K562 (cell line): ENCODE measurements around the gene COQ10B. TPM values are rescaled to one million over a fixed set of nuclear protein-coding genes. Genes with fewer than 3 reads are reported as not detected.

Experiments used
- ATAC-seq: fragments of 200-7000 bp; cut with Tn5 transposase; 3 replicates; pipeline ENCODE4 v1.9.1; 2020; ENCODE audit warnings: moderate library complexity
- BruUV-seq: library from RNA; stranded (reverse); fragments of 400-500 nt; replicated peaks from 2 replicates; lab custom pipeline; 2021; lab: Mats Ljungman, UMichigan
- CTCF ChIA-PET: fragments of 300-600 bp; formaldehyde crosslinking; extraction: SDS; loops from one replicate; lab custom pipeline; 2021; ENCODE audit warnings: low intra/inter-chr PET ratio; lab: Yijun Ruan, JAX
- POLR2A ChIA-PET: fragments of 300-600, 350-650 bp; sonication (Branson Sonifier 250); formaldehyde crosslinking; extraction: SDS; loops from one replicate; lab custom pipeline; 2021; ENCODE audit warnings: antibody characterized with exemption, inconsistent platforms; lab: Yijun Ruan, JAX
- DNase-seq, 4 experiments: peaks; one replicate each; pipeline versions ENCODE4 v3.0.0 to v3.0.0-alpha.2; 2011 to 2018; ENCODE audit warnings: low spot score in 3 of 4, mixed read lengths in 3 of 4; ENCODE audit errors: extremely low read depth in 1 of 4
- FAIRE-seq: peaks from 2 replicates; lab custom pipeline; 2011; peaks lifted over from hg19 to GRCh38; lab: Jason Lieb, UNC
- H2AFZ ChIP-seq: 2 replicates; pipeline ENCODE4 v1.6.0; 2011; ENCODE audit warnings: low read depth, low read length, control low read depth, inconsistent platforms
- H3K27ac ChIP-seq: fragments of 200-600 bp; 3 replicates; pipeline ENCODE4 v1.8.0; 2011; ENCODE audit warnings: low read depth, mild to moderate bottlenecking, control low read depth, inconsistent platforms, low read length, moderate library complexity, mixed read lengths; ENCODE audit errors: extremely low read depth
- H3K27me3 ChIP-seq, 2 experiments: fragments of 300-600 bp in 1 of 2; 2 replicates in 1 of 2; 3 replicates in 1 of 2; pipeline versions ENCODE4 v1.6.0 to v1.8.0; 2011; ENCODE audit warnings: inconsistent platforms in 2 of 2, low read length in 2 of 2, mild to moderate bottlenecking in 1 of 2, mixed read lengths in 1 of 2, moderate library complexity in 1 of 2; ENCODE audit not compliant: control insufficient read depth in 2 of 2, insufficient read depth in 2 of 2
- H3K36me3 ChIP-seq: fragments of 300-600 bp; 3 replicates; pipeline ENCODE4 v1.8.0; 2011; ENCODE audit warnings: mild to moderate bottlenecking, low read length, inconsistent platforms; ENCODE audit not compliant: control insufficient read depth, insufficient read depth
- H3K4me1 ChIP-seq, 2 experiments: fragments of 200-600 bp in 1 of 2; replicated peaks in 1 of 2; 2 replicates in 1 of 2; 3 replicates in 1 of 2; pipeline versions ENCODE4 v1.5.1 to v1.8.0; 2011; ENCODE audit warnings: inconsistent platforms in 2 of 2, low read length in 2 of 2, mild to moderate bottlenecking in 1 of 2, mixed read lengths in 1 of 2, moderate library complexity in 1 of 2; ENCODE audit not compliant: control insufficient read depth in 2 of 2, insufficient read depth in 2 of 2
- H3K4me2 ChIP-seq: 2 replicates; pipeline ENCODE4 v1.6.1; 2011; ENCODE audit warnings: low read length, control low read depth, inconsistent platforms, mixed read lengths; ENCODE audit not compliant: insufficient read depth
- H3K4me3 ChIP-seq: fragments of 200-600 bp; sonication (generic), shearing (Covaris generic); 2 replicates; pipeline ENCODE4 v1.5.1; 2016; ENCODE audit warnings: control low read depth, inconsistent platforms
- H3K79me2 ChIP-seq: fragments of 200-600 bp; 3 replicates; pipeline ENCODE4 v1.8.0; 2011; ENCODE audit warnings: low read length, inconsistent platforms; ENCODE audit not compliant: control insufficient read depth, insufficient read depth
- H3K9ac ChIP-seq, 2 experiments: 2 replicates each; pipeline versions ENCODE4 v1.6.0 to v1.6.1; 2011; ENCODE audit warnings: low read depth in 2 of 2, low read length in 2 of 2, control low read depth in 1 of 2, inconsistent platforms in 1 of 2, mild to moderate bottlenecking in 1 of 2, mixed read lengths in 1 of 2; ENCODE audit not compliant: insufficient read depth in 1 of 2
- H3K9me1 ChIP-seq: one replicate; pipeline ENCODE4 v1.6.0; 2011; ENCODE audit warnings: inconsistent platforms, mild to moderate bottlenecking, low read length, moderate library complexity; ENCODE audit not compliant: control insufficient read depth, insufficient read depth
- H3K9me3 ChIP-seq: replicated peaks from 2 replicates; pipeline ENCODE4 v1.5.1; 2011; ENCODE audit warnings: low read depth, low read length, inconsistent platforms; ENCODE audit not compliant: control insufficient read depth, insufficient read depth
- H4K20me1 ChIP-seq: replicated peaks from 2 replicates; pipeline ENCODE4 v1.6.1; 2011; ENCODE audit warnings: low read length, inconsistent platforms, mixed read lengths; ENCODE audit not compliant: control insufficient read depth, insufficient read depth
- C11orf30 ChIP-seq: fragments of 450-650 bp; IDR thresholded peaks from 2 replicates; pipeline ENCODE4 v1.6.1; 2016; ENCODE audit warnings: low read depth, mild to moderate bottlenecking
- CEBPB ChIP-seq: fragments of 450-650 bp; IDR thresholded peaks from 2 replicates; pipeline ENCODE4 v1.6.1; 2016; ENCODE audit warnings: missing genetic modification characterization, missing compliant biosample characterization
- EGR1 ChIP-seq: fragments of 450-650 bp; conservative IDR thresholded peaks from 2 replicates; pipeline ENCODE4 v1.6.1; 2017; ENCODE audit warnings: mild to moderate bottlenecking
- HNRNPLL ChIP-seq: fragments of 200-400 bp; formaldehyde crosslinking; IDR thresholded peaks from 2 replicates; pipeline ENCODE4 v1.6.1; 2017; ENCODE audit warnings: low read length, low read depth, mild to moderate bottlenecking; ENCODE audit not compliant: poor library complexity, severe bottlenecking
- ILF3 ChIP-seq: fragments of 450-650 bp; IDR thresholded peaks from 2 replicates; pipeline ENCODE4 v1.6.1; 2018; ENCODE audit warnings: antibody characterized with exemption, mild to moderate bottlenecking, moderate library complexity, borderline replicate concordance
- MCM2 ChIP-seq: fragments of 450-650 bp; IDR thresholded peaks from 2 replicates; pipeline ENCODE4 v1.6.1; 2017; ENCODE audit warnings: low read depth, mild to moderate bottlenecking
- MXD1 ChIP-seq: fragments of 250-450 bp; sonication (Bioruptor Pico); IDR thresholded peaks from 2 replicates; pipeline ENCODE4 v1.8.0; 2021; ENCODE audit warnings: borderline replicate concordance, mild to moderate bottlenecking, moderate library complexity; ENCODE audit not compliant: poor library complexity, severe bottlenecking
- RAD51 ChIP-seq: fragments of 450-650 bp; IDR thresholded peaks from 2 replicates; pipeline ENCODE4 v1.7.1; 2016; ENCODE audit warnings: low read depth, mild to moderate bottlenecking, borderline replicate concordance
- SAP30 ChIP-seq: fragments of 200-600 bp; sonication (generic); IDR thresholded peaks from 2 replicates; pipeline ENCODE4 v1.6.1; 2012; ENCODE audit warnings: borderline replicate concordance, low read depth, mild to moderate bottlenecking, moderate library complexity, low read length, control low read depth, inconsistent platforms; ENCODE audit not compliant: insufficient read depth, poor library complexity, severe bottlenecking
- TAF9B ChIP-seq: fragments of 450-650 bp; IDR thresholded peaks from 2 replicates; pipeline ENCODE4 v1.6.1; 2018; ENCODE audit warnings: mild to moderate bottlenecking; ENCODE audit not compliant: partially characterized antibody
- UBTF ChIP-seq, 2 experiments: IDR thresholded peaks; 2 replicates each; pipeline ENCODE4 v1.6.1; 2012; ENCODE audit warnings: improper control_type of control experiment in 2 of 2, low read depth in 2 of 2, low read length in 2 of 2, borderline replicate concordance in 1 of 2
- ZNF174 ChIP-seq: fragments of 250-450 bp; sonication (Bioruptor Pico); IDR thresholded peaks from 2 replicates; pipeline ENCODE4 v1.4.0; 2020; ENCODE audit warnings: mild to moderate bottlenecking
- ZNF644 ChIP-seq: fragments of 200-800 bp; sonication (Bioruptor generic); IDR thresholded peaks from 2 replicates; pipeline ENCODE4 v1.6.1; 2016; ENCODE audit warnings: low read depth, missing genetic modification characterization, missing compliant biosample characterization
- ZNF695 ChIP-seq: fragments of 450-650 bp; formaldehyde crosslinking; IDR thresholded peaks from 2 replicates; pipeline ENCODE4 v1.4.0; 2020; ENCODE audit warnings: mild to moderate bottlenecking, moderate library complexity
- ZSCAN29 ChIP-seq: fragments of 450-650 bp; IDR thresholded peaks from 2 replicates; pipeline ENCODE4 v1.6.1; 2017
- ZZZ3 ChIP-seq: fragments of 450-650 bp; IDR thresholded peaks from 2 replicates; pipeline ENCODE4 v1.6.1; 2016; ENCODE audit warnings: antibody characterized with exemption, mild to moderate bottlenecking, moderate library complexity
- WGBS: fragments of 100-300 bp; shearing (Covaris generic); methylation state at CpG from one replicate; pipeline ENCODE4 v1.1.6; 2016; ENCODE audit warnings: low coverage, mixed read lengths; ENCODE audit not compliant: insufficient coverage; ENCODE audit errors: missing lambda C conversion rate; 5-methylcytosine and 5-hydroxymethylcytosine counted together
- in situ Hi-C: fragments of 300-500 bp; cut with MboI; formaldehyde crosslinking; loops from 4 replicates; pipeline ENCODE4 v1.15.0; 2018; ENCODE audit warnings: inconsistent platforms, mixed read lengths
- intact Hi-C: fragments of 100-400 bp; cut with micrococcal nuclease; formaldehyde crosslinking; loops from 2 replicates; pipeline ENCODE4 v1.14.2; 2022
- polyA plus RNA-seq, 8 experiments: library from polyadenylated mRNA; depleted of rRNA in 4 of 8; stranded (reverse) in 5 of 8; unstranded in 3 of 8; fragments of >200 nt; fragmentation: Nextera tagmentation in 2 of 8; fragmentation: Illumina TruSeq in 1 of 8; extraction: Ambion mirVana in 2 of 8; extraction: Trizol in 1 of 8; gene quantifications; 2 replicates each; pipeline versions ENCODE4 v1.2.1 to v1.2.3, GENCODE V29; 2011 to 2014; ENCODE audit warnings: inconsistent platforms in 1 of 8, missing spikeins in 1 of 8
- total RNA-seq, 7 experiments: library from RNA; depleted of rRNA in 6 of 7; stranded (reverse); fragments of >200 nt in 6 of 7; fragmentation: Illumina TruSeq in 2 of 7; extraction: Trizol in 2 of 7; gene quantifications; 2 replicates each; pipeline versions ENCODE4 v1.2.1 to v1.2.3, GENCODE V29; 2011 to 2021; ENCODE audit warnings: low replicate concordance in 1 of 7
- TF ChIP-seq, protein P1 (sequence below): sonication (generic); formaldehyde crosslinking; IDR thresholded peaks from 2 replicates; pipeline ENCODE4 v1.8.1; 2023; ENCODE audit warnings: mild to moderate bottlenecking, missing genetic modification reagents

COQ10B gene
- total and polyA plus RNA-seq, 9 of the 15 experiments (the other 6 are each of a cell fraction or from before 2014, with no cell fraction given): 3.1 to 13.1 (median 7.7) TPM

GRCh38 chr2:197498937-197499593 lies 45.7 kb downstream of the COQ10B start:
- in situ Hi-C loops (no loop called here), intact Hi-C loops (loop anchor here (1.0 to 5.0 kb wide), 3 partner anchors 46 to 208 kb away; partner anchors contain the start of genes COQ10B and MARS2)
- H3K36me3 ChIP-seq: peaks cover 78% of the 10 kb centered on the region
- H3K4me1 ChIP-seq: peaks cover 10 to 17% of the 10 kb centered on the region in 2 experiments; a peak in 4 of 5 replicates
- no peaks in the 10 kb centered on the region for H3K9me1 ChIP-seq
- H3K27me3 ChIP-seq: no peaks in the 10 kb centered on the region
- ATAC-seq (peak; percentile 45), DNase-seq (peak; percentile 17 to 62 (median 46)), FAIRE-seq (no peak)
- ChIA-PET POLR2A (interaction anchor here (1.3 to 6.5 kb wide), 7 partner anchors 8 to 85 kb away, joined by 4 to 34 read pairs (median 7); partner anchors contain the start of genes COQ10B and MOB4), CTCF (no interaction called here)
- 0 out of 2 replicates have a peak overlapping the region, but pooled peaks have one; percentile 44 for H2AFZ ChIP-seq
- H4K20me1 ChIP-seq: peaks cover 14% of the 10 kb centered on the region
- peak overlapping the region; percentile 74 for H3K4me3 ChIP-seq
- no peaks in the 10 kb centered on the region for H3K9me3 ChIP-seq
- BruUV-seq: no TSS peak
- peak overlapping the region; percentile 95 for H3K27ac ChIP-seq
- peak overlapping the region; percentile 95 for H3K4me2 ChIP-seq
- WGBS: 0% methylated on average over 32 of the region's 46 CpGs
- H3K79me2 ChIP-seq: peaks cover 96% of the 10 kb centered on the region
- H3K9ac ChIP-seq: peak overlapping the region; percentile 98 to 99
- no peak for TF ChIP-seq ILF3
- no peak for TF ChIP-seq ZNF644
- TF ChIP-seq ZNF174 (CRISPR knock-in tag): no peak
- no peak for TF ChIP-seq CEBPB
- TF ChIP-seq ZNF695: no peak
- TF ChIP-seq C11orf30: peak; percentile 13; the same call in 1 of the 2 replicates
- TF ChIP-seq MXD1 (CRISPR knock-in tag): peak; percentile 6
- no peak for TF ChIP-seq ZSCAN29
- peak; percentile 72 for TF ChIP-seq SAP30
- TF ChIP-seq, protein P1, sequence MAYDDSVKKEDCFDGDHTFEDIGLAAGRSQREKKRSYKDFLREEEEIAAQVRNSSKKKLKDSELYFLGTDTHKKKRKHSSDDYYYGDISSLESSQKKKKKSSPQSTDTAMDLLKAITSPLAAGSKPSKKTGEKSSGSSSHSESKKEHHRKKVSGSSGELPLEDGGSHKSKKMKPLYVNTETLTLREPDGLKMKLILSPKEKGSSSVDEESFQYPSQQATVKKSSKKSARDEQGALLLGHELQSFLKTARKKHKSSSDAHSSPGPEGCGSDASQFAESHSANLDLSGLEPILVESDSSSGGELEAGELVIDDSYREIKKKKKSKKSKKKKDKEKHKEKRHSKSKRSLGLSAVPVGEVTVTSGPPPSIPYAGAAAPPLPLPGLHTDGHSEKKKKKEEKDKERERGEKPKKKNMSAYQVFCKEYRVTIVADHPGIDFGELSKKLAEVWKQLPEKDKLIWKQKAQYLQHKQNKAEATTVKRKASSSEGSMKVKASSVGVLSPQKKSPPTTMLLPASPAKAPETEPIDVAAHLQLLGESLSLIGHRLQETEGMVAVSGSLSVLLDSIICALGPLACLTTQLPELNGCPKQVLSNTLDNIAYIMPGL (CRISPR knock-in tag): no peak
- TF ChIP-seq UBTF (IDR thresholded peaks at IDR 0.05; ENCODE audit: borderline replicate concordance in 1 of 2, low read depth in 2 of 2, low read length in 2 of 2): peak in 1 of 2 experiments; percentile 55; a peak in 1 of 4 replicates
- no peak for TF ChIP-seq MCM2
- TF ChIP-seq RAD51: peak; percentile 10; the same call in 1 of the 2 replicates
- no peak for TF ChIP-seq TAF9B
- peak; percentile 73 for TF ChIP-seq EGR1
- TF ChIP-seq HNRNPLL: peak; percentile 96
- no peak for TF ChIP-seq ZZZ3
